Mucosa of stomach (tissue), 1 donor: ENCODE results near the gene ACBD4.

ENCODE experiments used
- H3K27me3 ChIP-seq: one replicate; pipeline ENCODE4 v1.7.0; 2013; ENCODE audit warnings: mild to moderate bottlenecking, low read length; ENCODE audit not compliant: control insufficient read depth, insufficient read depth
- H3K36me3 ChIP-seq: one replicate; pipeline ENCODE4 v1.7.0; 2013; ENCODE audit warnings: low read length; ENCODE audit not compliant: control insufficient read depth, insufficient read depth
- H3K4me1 ChIP-seq: one replicate; pipeline ENCODE4 v1.7.0; 2013; ENCODE audit warnings: mild to moderate bottlenecking, low read length; ENCODE audit not compliant: control insufficient read depth, insufficient read depth
- H3K4me3 ChIP-seq: one replicate; pipeline ENCODE4 v1.7.0; 2013; ENCODE audit warnings: low read length
- H3K9ac ChIP-seq: one replicate; pipeline ENCODE4 v1.7.0; 2013; ENCODE audit warnings: mild to moderate bottlenecking, low read length, moderate library complexity
- H3K9me3 ChIP-seq: one replicate; pipeline ENCODE4 v1.7.0; 2013; ENCODE audit warnings: mild to moderate bottlenecking, low read length, moderate library complexity; ENCODE audit not compliant: control insufficient read depth
- donor health status: Pancreatic carcinoma.

ACBD4 gene

GRCh38 chr17:45135978-45136791 lies 698 bp downstream of the ACBD4 start:
- Histone ChIP-seq H3K4me1 (peaks cover 29% of the 10 kb centered on the region), H3K36me3 (no peaks in the 10 kb centered on the region), H3K9me3 (no peaks in the 10 kb centered on the region), H3K9ac (peak overlapping the region; percentile 90), H3K27me3 (no peaks in the 10 kb centered on the region), H3K4me3 (peak overlapping the region; percentile 94)

- Histone ChIP-seq H3K36me3 (no peaks in the 10 kb centered on the region), H3K4me3 (no peak overlapping the region), H3K27me3 (no peaks in the 10 kb centered on the region), H3K9ac (peak overlapping the region; percentile 29), H3K9me3 (no peaks in the 10 kb centered on the region), H3K4me1 (peaks cover 23% of the 10 kb centered on the region)
Observed at GRCh38 chr17:45136846-45137560, 1.5 kb downstream of the ACBD4 start.

GRCh38 chr17:45137561-45138305 lies 2.2 kb downstream of the ACBD4 start:
- peak overlapping the region; percentile 29 for H3K9ac ChIP-seq
- no peaks in the 10 kb centered on the region for H3K36me3 ChIP-seq
- no peak overlapping the region for H3K4me3 ChIP-seq
- no peaks in the 10 kb centered on the region for H3K9me3 ChIP-seq
- H3K27me3 ChIP-seq: no peaks in the 10 kb centered on the region
- peaks cover 22% of the 10 kb centered on the region for H3K4me1 ChIP-seq

- Histone ChIP-seq H3K4me3 (no peak overlapping the region), H3K27me3 (no peaks in the 10 kb centered on the region), H3K9ac (no peak overlapping the region), H3K36me3 (no peaks in the 10 kb centered on the region), H3K4me1 (peaks cover 30% of the 10 kb centered on the region), H3K9me3 (no peaks in the 10 kb centered on the region)
Observed at GRCh38 chr17:45138911-45139532, 3.5 kb downstream of the ACBD4 start.

- H3K9me3 ChIP-seq: no peaks in the 10 kb centered on the region
- no peaks in the 10 kb centered on the region for H3K27me3 ChIP-seq
- no peak overlapping the region for H3K9ac ChIP-seq
- H3K36me3 ChIP-seq: no peaks in the 10 kb centered on the region
- no peak overlapping the region for H3K4me3 ChIP-seq
- peaks cover 31% of the 10 kb centered on the region for H3K4me1 ChIP-seq
Observed at GRCh38 chr17:45139533-45139920, 4.0 kb downstream of the ACBD4 start.

GRCh38 chr17:45143094-45143670 lies 7.7 kb downstream of the ACBD4 start:
- no peaks in the 10 kb centered on the region for H3K36me3 ChIP-seq
- no peak overlapping the region for H3K9ac ChIP-seq
- no peaks in the 10 kb centered on the region for H3K27me3 ChIP-seq
- no peaks in the 10 kb centered on the region for H3K9me3 ChIP-seq
- peaks cover 31% of the 10 kb centered on the region for H3K4me1 ChIP-seq
- H3K4me3 ChIP-seq: no peak overlapping the region

GRCh38 chr17:45143767-45144198 lies 8.3 kb downstream of the ACBD4 start:
- peaks cover 29% of the 10 kb centered on the region for H3K4me1 ChIP-seq
- H3K27me3 ChIP-seq: no peaks in the 10 kb centered on the region
- H3K9ac ChIP-seq: peak overlapping the region; percentile 78
- H3K9me3 ChIP-seq: no peaks in the 10 kb centered on the region
- no peaks in the 10 kb centered on the region for H3K36me3 ChIP-seq
- peak overlapping the region; percentile 37 for H3K4me3 ChIP-seq

GRCh38 chr17:45144199-45145034 lies 8.9 kb downstream of the ACBD4 start:
- no peaks in the 10 kb centered on the region for H3K36me3 ChIP-seq
- no peaks in the 10 kb centered on the region for H3K9me3 ChIP-seq
- H3K4me3 ChIP-seq: peak overlapping the region; percentile 37
- peak overlapping the region; percentile 78 for H3K9ac ChIP-seq
- peaks cover 29% of the 10 kb centered on the region for H3K4me1 ChIP-seq
- H3K27me3 ChIP-seq: no peaks in the 10 kb centered on the region

- Histone ChIP-seq H3K9ac (peak overlapping the region; percentile 78), H3K36me3 (no peaks in the 10 kb centered on the region), H3K27me3 (no peaks in the 10 kb centered on the region), H3K9me3 (no peaks in the 10 kb centered on the region), H3K4me1 (peaks cover 29% of the 10 kb centered on the region), H3K4me3 (peak overlapping the region; percentile 4)
Observed at GRCh38 chr17:45145035-45145389, 9.5 kb downstream of the ACBD4 start.

- no peaks in the 10 kb centered on the region for H3K9me3 ChIP-seq
- H3K27me3 ChIP-seq: no peaks in the 10 kb centered on the region
- peaks cover 35% of the 10 kb centered on the region for H3K4me1 ChIP-seq
- no peaks in the 10 kb centered on the region for H3K36me3 ChIP-seq
- no peak overlapping the region for H3K9ac ChIP-seq
- no peak overlapping the region for H3K4me3 ChIP-seq
Observed at GRCh38 chr17:45146166-45146565, 10.7 kb downstream of the ACBD4 start.

GRCh38 chr17:45146592-45146889 lies 11.1 kb downstream of the ACBD4 start:
- Histone ChIP-seq H3K9me3 (no peaks in the 10 kb centered on the region), H3K9ac (peak overlapping the region; percentile 92), H3K4me1 (peaks cover 39% of the 10 kb centered on the region), H3K4me3 (no peak overlapping the region), H3K36me3 (no peaks in the 10 kb centered on the region), H3K27me3 (no peaks in the 10 kb centered on the region)
